ENCODE results near the gene CNTNAP2. TPM values are rescaled to one million over a fixed set of nuclear protein-coding genes. Genes with fewer than 3 reads are reported as not detected.

Gene CNTNAP2
- total RNA-seq, 2 experiments from 2014 or later = 0.19 to 0.22 TPM

DNA sequence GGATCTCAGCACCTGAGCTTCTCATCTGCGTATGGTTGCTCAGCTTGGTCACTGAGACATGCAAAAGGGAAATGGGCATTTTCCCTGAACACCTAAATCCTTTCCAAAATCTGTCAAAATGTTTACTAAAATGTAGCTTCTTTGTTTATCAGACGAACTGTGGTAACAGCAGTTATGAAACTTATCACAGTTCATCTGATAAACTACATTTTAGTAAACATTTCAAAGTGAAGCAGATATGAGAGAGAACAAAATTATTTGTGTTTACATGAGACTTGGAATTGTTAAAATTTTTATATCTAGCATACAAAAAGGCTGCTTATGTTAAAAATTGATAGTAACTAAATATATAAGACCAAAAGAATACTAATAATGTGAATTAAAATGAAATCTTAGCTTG lies 1900.5 kb downstream of the CNTNAP2 start:
- Mint-ChIP-seq H3K27me3 (peaks cover 2% of the 10 kb centered on the region), H3K4me3 (no peak overlapping the region), H3K36me3 (no peaks in the 10 kb centered on the region), H3K4me1 (no peaks in the 10 kb centered on the region), H3K9me3 (no peaks in the 10 kb centered on the region), H3K27ac (no peak overlapping the region)
- no peak for DNase-seq

DNA sequence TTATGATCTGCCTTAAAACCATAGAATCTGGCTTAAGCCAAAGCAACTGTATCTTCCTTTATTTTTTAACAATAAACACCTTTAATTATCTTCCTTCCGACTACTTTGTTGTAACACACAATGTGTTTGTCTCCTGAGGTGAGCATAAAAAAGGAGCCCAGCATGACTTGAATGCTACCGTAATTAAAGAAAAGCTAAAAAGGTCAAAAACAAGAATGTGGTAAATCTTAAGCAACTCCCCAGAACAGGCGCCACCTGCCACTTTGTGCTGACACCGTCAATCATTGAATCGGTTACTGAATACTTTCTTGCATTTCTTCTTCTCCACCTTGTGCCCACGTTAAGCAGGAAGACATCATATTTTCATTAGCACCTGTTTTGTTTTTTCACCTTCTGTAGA lies 1904.1 kb downstream of the CNTNAP2 start:
- Mint-ChIP-seq H3K4me1 (no peaks in the 10 kb centered on the region), H3K27me3 (no peaks in the 10 kb centered on the region), H3K36me3 (no peaks in the 10 kb centered on the region), H3K27ac (no peak overlapping the region), H3K4me3 (no peak overlapping the region), H3K9me3 (no peaks in the 10 kb centered on the region)
- no peak for DNase-seq

DNA sequence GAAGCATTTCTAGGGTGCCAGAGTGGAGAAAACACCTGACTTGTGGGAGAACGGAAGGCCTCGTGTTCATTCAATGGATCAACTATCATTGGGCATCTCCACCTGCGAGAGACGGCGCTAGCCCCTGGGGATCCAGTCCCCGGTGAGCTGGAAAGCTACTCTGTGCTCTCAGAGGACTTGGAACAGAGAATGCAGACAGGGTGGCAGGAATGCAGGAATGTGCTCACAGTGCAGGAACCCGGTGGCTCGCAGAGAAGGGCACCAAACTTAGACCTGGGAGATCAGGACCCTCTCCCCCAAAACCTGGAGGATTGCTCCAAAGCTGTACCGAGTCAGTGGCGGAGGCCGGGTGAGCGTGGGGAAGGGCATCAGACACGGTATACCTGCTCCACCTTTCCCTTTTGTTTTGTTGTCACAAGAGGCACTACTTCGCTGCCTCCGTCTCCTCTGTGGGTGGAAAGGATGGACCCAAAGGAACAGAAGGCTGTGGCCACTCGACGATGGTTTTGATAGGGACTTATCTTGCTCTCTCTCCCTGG lies 1905.0 kb downstream of the CNTNAP2 start:
- no peak overlapping the region for H3K27ac Mint-ChIP-seq
- H3K27me3 Mint-ChIP-seq = no peaks in the 10 kb centered on the region
- no peak overlapping the region for H3K4me3 Mint-ChIP-seq
- no peaks in the 10 kb centered on the region for H3K9me3 Mint-ChIP-seq
- no peak for DNase-seq
- H3K36me3 Mint-ChIP-seq = no peaks in the 10 kb centered on the region
- H3K4me1 Mint-ChIP-seq = no peaks in the 10 kb centered on the region

DNA sequence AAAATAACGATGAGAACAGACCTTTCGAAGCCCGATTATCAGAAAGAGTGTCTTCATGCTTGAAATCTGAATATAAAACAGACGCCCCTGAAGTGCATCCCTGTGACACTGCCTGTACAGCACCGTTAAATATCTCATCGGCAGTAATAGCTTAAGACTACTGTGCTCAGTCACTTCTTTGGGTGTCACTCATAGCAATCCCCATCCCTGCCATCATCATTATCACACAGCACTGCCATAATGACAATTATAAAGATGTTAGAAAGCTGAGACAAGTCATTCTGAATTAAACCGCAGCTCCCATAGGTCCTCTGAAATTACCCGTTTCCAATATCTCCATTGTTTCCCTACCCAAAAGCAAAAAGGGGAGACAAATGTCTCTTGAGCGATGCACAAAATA lies 1906.2 kb downstream of the CNTNAP2 start:
- Mint-ChIP-seq H3K27ac (no peak overlapping the region), H3K36me3 (no peaks in the 10 kb centered on the region), H3K4me1 (no peaks in the 10 kb centered on the region), H3K27me3 (no peaks in the 10 kb centered on the region), H3K9me3 (no peaks in the 10 kb centered on the region), H3K4me3 (no peak overlapping the region)
- DNase-seq = no peak

DNA sequence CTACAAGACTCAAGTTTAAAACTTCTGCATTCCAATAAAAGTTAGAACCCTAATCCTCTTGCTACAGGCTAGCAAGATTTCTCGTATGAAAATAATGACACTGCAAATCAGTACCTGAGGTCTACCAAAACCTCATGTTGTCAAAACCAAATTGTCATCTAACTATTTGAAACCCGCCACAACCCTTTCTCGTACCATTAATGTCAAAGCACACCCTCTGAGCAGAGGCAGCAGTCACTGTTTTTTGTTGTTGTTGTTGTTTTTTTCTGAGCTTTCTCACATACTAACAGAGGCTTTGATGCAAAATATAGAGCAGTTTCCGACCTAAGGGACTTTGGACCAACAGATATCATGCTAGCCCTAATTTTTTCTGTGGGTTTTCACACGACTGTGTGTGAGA lies 1910.1 kb downstream of the CNTNAP2 start:
- H3K27ac Mint-ChIP-seq = no peak overlapping the region
- no peaks in the 10 kb centered on the region for H3K27me3 Mint-ChIP-seq
- H3K9me3 Mint-ChIP-seq = no peaks in the 10 kb centered on the region
- no peaks in the 10 kb centered on the region for H3K4me1 Mint-ChIP-seq
- H3K4me3 Mint-ChIP-seq = no peak overlapping the region
- no peak for DNase-seq
- H3K36me3 Mint-ChIP-seq = no peaks in the 10 kb centered on the region

DNA sequence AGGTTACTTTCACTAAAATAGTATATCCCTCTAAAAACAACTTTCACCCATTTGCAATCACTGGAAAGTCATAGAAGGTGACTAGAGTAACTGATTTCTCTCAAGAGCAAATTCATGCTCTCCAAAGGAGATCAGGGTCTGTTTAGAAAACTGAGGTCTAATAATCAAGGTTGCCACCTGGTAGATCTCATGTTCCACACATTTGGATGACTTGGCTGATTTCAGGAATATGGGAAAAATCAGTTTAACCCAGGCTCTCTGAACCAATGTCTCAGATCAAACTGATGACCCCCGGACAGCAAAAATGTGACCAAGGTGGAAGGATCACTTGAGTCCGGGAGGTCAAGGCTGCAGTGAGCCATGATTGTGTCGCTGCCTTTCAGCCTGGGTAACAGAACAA lies 1911.6 kb downstream of the CNTNAP2 start:
- DNase-seq = no peak
- Mint-ChIP-seq H3K4me3 (no peak overlapping the region), H3K4me1 (no peaks in the 10 kb centered on the region), H3K27ac (no peak overlapping the region), H3K9me3 (no peaks in the 10 kb centered on the region), H3K36me3 (no peaks in the 10 kb centered on the region), H3K27me3 (peaks cover 6% of the 10 kb centered on the region)

DNA sequence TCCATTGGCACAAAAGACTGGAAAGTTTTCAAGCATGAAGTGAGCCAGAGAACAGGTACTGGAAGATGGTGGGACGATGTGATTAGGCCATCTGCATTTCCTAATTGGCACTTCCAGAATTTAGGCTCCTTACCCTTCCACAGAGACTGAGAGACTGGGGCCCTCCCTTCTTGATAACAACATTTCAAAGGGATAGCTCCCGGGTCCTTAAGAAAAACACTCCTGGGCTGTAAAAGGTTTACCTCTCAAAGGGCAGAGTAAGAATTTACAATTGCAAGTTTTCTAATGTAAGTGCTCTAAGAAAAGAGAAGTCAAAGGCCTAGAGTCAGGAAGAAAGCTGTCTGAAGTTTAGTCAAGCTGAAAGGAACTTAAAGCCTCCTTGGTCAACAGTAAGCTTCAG lies 1914.4 kb downstream of the CNTNAP2 start:
- Mint-ChIP-seq H3K27me3 (peaks cover 6% of the 10 kb centered on the region), H3K27ac (no peak overlapping the region), H3K4me1 (no peaks in the 10 kb centered on the region), H3K36me3 (no peaks in the 10 kb centered on the region), H3K9me3 (no peaks in the 10 kb centered on the region), H3K4me3 (no peak overlapping the region)
- DNase-seq = no peak

DNA sequence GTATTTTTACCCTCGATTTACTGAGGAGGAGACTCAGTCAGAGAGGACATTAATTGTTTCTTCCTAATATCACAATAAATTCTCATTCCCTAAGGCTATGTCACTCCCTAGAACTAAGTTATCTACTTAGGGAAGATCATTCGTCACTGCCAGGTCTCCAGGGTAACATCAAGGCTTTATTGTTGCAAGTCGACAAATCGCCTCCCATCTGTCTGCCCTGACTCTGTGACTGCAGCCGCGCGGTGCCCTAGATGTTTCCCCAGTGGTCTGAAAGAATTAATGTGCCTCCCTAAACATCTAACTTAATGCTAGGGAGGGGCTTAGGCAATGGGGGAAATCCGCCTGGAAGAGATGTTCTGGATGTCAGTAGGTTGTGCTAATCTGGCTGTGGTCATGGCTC lies 1915.2 kb downstream of the CNTNAP2 start:
- DNase-seq = no peak
- no peaks in the 10 kb centered on the region for H3K4me1 Mint-ChIP-seq
- no peaks in the 10 kb centered on the region for H3K9me3 Mint-ChIP-seq
- no peak overlapping the region for H3K4me3 Mint-ChIP-seq
- peaks cover 6% of the 10 kb centered on the region for H3K27me3 Mint-ChIP-seq
- no peak overlapping the region for H3K27ac Mint-ChIP-seq
- H3K36me3 Mint-ChIP-seq = no peaks in the 10 kb centered on the region

DNA sequence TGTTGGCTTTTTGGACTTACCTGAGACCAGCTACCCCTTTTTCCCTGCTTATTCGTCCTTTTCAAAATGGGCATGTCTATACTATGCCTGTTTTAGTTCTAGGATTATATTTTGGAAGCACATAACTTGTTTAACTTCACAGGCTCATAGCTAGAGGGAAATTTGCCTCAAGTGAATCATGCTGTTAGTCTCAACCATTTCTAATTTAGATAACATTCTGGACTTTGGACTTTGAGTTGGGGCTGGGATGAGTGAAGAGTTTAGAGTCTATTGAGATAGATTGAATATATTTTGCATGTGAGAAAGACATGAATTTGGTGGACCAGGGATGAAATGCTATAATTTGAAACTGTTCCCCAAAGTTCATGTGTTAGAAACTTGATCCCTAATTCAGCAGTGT lies 1919.3 kb downstream of the CNTNAP2 start:
- no peak overlapping the region for H3K27ac Mint-ChIP-seq
- H3K27me3 Mint-ChIP-seq = peaks cover 6% of the 10 kb centered on the region
- H3K36me3 Mint-ChIP-seq = no peaks in the 10 kb centered on the region
- no peak for DNase-seq
- H3K9me3 Mint-ChIP-seq = no peaks in the 10 kb centered on the region
- H3K4me3 Mint-ChIP-seq = no peak overlapping the region
- no peaks in the 10 kb centered on the region for H3K4me1 Mint-ChIP-seq

DNA sequence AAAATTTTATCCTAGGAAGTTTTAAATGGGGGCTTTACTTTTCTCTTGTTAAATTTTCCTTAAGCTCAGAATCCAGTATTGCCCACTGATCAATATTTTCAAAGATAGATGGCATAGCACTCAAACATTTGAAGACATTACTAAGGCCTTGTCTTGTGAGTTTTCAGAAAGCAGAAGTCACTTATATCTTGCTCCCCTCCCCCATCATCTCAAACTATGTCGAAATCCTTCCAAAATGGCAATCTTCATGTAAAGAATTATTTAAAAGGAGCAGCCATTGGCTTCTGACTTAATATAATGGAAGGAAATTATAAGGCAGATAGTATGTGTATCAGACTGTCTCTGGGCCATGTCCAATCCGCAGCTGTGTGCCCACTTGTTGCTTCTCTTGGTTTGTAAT lies 1920.4 kb downstream of the CNTNAP2 start:
- Mint-ChIP-seq H3K36me3 (no peaks in the 10 kb centered on the region), H3K27ac (no peak overlapping the region), H3K27me3 (peaks cover 4% of the 10 kb centered on the region), H3K4me3 (no peak overlapping the region), H3K9me3 (no peaks in the 10 kb centered on the region), H3K4me1 (no peaks in the 10 kb centered on the region)
- DNase-seq = no peak

DNA sequence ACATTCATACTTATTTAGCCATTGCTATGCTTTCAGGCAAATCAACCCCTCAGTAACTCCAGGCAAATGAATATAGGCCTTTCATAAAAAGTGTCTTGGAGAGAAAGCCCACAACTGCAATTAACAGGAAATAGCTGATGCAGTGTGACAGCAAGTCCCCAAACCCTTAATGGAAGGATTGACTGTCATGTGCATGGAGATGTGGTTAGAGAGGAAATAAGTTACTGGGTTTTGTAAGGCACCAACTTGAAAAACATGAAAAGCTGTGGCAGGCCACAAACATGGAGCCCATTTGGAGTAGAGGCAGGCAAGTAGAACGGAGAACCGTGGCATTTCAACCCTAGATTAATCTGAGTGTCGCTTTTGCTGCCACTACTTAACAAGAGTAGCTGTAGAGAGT lies 1924.6 kb downstream of the CNTNAP2 start:
- H3K4me1 Mint-ChIP-seq = no peaks in the 10 kb centered on the region
- H3K9me3 Mint-ChIP-seq = no peaks in the 10 kb centered on the region
- no peak overlapping the region for H3K4me3 Mint-ChIP-seq
- DNase-seq = no peak
- H3K27ac Mint-ChIP-seq = no peak overlapping the region
- no peaks in the 10 kb centered on the region for H3K36me3 Mint-ChIP-seq
- H3K27me3 Mint-ChIP-seq = no peaks in the 10 kb centered on the region

DNA sequence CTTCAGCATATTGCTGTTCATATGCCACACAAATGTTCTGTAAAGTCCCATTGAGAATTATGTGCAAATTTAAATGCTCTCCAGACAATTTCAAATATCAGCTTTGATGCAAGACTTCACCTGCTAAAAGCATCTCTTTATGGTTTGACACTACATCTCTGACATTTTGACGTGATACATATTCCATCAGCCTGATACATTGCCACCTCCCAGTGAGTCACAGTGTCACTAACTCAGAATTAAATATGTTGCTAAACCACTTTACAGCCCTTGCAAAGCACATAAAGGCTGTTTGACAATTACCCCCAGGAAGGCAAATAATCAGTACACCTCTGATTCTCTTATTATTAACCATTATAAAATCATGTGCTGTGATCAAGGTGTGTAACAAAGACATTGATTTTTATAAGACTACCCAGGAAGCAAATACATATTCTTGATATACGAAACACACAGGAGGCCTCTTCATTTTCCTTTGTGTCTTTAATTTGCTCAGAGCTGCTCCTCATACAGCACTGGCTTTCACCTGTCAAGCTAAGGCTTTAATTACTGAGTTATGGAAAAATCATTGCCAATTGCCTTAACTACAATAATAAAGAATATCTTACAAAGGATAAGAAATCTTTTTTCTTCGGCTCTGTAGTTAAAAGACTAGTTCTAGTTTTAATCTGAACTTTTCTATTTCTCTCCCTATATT lies 1926.5 kb downstream of the CNTNAP2 start:
- no peaks in the 10 kb centered on the region for H3K9me3 Mint-ChIP-seq
- no peaks in the 10 kb centered on the region for H3K36me3 Mint-ChIP-seq
- DNase-seq = no peak
- no peak overlapping the region for H3K27ac Mint-ChIP-seq
- no peak overlapping the region for H3K4me3 Mint-ChIP-seq
- no peaks in the 10 kb centered on the region for H3K4me1 Mint-ChIP-seq
- no peaks in the 10 kb centered on the region for H3K27me3 Mint-ChIP-seq

DNA sequence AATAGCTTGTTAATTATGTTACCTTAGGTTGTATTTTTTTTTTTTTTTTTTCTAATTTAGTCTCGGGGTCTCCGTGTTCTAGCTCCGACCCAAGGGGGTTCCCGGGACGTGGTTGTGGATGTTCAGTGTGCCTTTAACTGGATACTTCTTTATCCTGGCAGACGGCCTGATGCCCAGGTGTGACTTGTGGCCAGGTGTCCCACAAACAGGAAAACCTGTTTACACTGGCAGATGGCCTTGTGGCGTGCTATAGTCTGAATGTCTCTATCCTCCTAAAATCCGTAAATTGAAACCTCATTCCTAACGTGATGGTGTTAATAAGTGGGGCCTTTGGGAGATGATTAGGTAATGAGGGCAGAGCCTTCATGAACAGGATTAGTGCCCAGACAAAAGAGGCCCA lies 1927.6 kb downstream of the CNTNAP2 start:
- Mint-ChIP-seq H3K4me1 (no peaks in the 10 kb centered on the region), H3K4me3 (no peak overlapping the region), H3K9me3 (no peaks in the 10 kb centered on the region), H3K36me3 (no peaks in the 10 kb centered on the region), H3K27me3 (no peaks in the 10 kb centered on the region), H3K27ac (no peak overlapping the region)
- DNase-seq = no peak

DNA sequence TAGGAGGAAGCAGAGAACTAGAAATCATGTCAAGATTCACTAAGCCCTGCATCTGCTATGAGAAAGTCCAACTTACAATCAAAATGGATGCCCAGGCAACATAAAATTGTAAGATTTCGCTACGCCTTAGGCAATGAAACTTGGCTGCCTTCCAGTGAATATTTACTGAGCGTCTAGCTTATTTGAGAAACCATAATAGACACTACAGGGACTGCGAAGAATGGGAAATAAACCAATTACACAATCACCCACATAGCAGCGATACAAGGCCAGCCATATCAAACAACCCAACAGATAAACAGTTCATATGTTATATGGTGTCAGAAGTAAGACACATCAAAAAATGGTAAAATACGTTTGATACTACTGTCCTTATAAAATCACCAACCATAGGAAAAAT lies 1928.9 kb downstream of the CNTNAP2 start:
- Mint-ChIP-seq H3K4me1 (no peaks in the 10 kb centered on the region), H3K27ac (no peak overlapping the region), H3K36me3 (no peaks in the 10 kb centered on the region), H3K4me3 (no peak overlapping the region), H3K27me3 (no peaks in the 10 kb centered on the region), H3K9me3 (no peaks in the 10 kb centered on the region)
- DNase-seq = no peak

DNA sequence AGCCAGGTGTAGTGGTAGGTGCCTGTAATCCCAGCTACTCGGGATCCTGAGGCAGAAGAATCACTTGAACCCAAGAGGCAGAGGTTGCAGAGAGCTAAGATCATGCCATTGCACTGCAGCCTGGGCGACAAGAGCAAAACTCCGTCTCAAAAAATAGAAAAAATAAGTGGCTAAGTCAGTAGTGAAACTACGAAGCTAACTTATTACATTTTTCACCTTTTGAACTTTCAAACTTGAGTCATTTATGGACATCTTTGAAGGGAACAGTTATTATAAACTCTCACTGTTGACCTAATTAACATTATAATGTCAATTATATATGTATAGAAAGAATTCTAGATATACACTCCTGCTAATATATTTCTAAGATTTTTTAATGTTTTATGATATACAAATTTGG lies 1932.5 kb downstream of the CNTNAP2 start:
- H3K4me3 Mint-ChIP-seq = no peak overlapping the region
- no peaks in the 10 kb centered on the region for H3K9me3 Mint-ChIP-seq
- no peaks in the 10 kb centered on the region for H3K27me3 Mint-ChIP-seq

DNA sequence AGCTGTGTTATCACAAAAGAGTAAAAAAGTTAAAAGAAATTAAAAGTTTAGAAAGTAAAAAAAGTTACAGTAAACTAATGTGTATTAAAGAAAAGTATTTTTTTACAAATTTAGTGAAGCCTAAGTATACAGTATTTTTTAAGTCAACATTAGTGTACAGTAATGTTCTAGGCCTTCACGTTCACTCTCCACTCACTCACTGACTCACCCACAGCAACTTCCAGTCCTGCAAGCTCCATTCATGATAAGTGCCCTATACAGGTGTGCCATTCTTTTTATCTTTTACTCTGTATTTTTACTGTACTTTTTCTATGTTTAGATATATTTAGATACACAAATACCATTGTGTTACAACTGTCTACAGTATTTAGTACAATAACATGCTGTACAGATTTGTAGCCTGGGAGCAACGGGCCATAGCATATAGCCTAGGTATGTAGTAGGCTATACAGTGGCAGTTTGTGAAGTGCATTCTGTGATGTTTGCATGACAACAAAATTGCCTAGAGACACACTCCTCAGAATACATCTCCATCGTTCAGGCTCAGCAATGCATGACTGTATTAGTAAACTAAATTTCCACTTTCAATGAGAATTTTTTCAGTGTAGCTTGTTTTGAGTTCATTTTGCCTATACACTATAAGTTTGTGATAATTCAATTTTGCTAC lies 1934.0 kb downstream of the CNTNAP2 start:
- H3K27ac Mint-ChIP-seq = no peak overlapping the region
- H3K27me3 Mint-ChIP-seq = no peaks in the 10 kb centered on the region
- H3K36me3 Mint-ChIP-seq = no peaks in the 10 kb centered on the region

More for the DNA sequence above, 1932.5 kb downstream of the CNTNAP2 start:
- Mint-ChIP-seq H3K36me3 (no peaks in the 10 kb centered on the region), H3K27ac (no peak overlapping the region), H3K4me1 (no peaks in the 10 kb centered on the region)
- no peak for DNase-seq

More for the DNA sequence above, 1934.0 kb downstream of the CNTNAP2 start:
- DNase-seq = no peak
- Mint-ChIP-seq H3K9me3 (no peaks in the 10 kb centered on the region), H3K4me1 (no peaks in the 10 kb centered on the region), H3K4me3 (no peak overlapping the region)

Measured in activated naive CD8-positive, alpha-beta T cell treated with anti-CD3 and anti-CD28 coated beads for 36 hours (primary cell).